Bronchial epithelial cell (primary cell): ENCODE data around the gene LPAR3. TPM values are rescaled to one million over a fixed set of nuclear protein-coding genes. Genes with fewer than 3 reads are reported as not detected.

ENCODE experiments used
- DNase-seq: peaks from one replicate; pipeline ENCODE4 v3.0.0-alpha.2; 2010; ENCODE audit warnings: low read depth
- FAIRE-seq: peaks from 2 replicates; lab custom pipeline; 2011; peaks lifted over from hg19 to GRCh38; lab: Jason Lieb, UNC
- H3K27me3 ChIP-seq: 2 replicates; pipeline ENCODE4 v1.5.1; 2011; ENCODE audit warnings: low read length; ENCODE audit not compliant: control insufficient read depth, insufficient read depth
- H3K36me3 ChIP-seq: 2 replicates; pipeline ENCODE4 v1.5.1; 2011; ENCODE audit warnings: low read length; ENCODE audit not compliant: control insufficient read depth, insufficient read depth
- H3K4me3 ChIP-seq: 2 replicates; pipeline ENCODE4 v1.5.1; 2011; ENCODE audit warnings: mild to moderate bottlenecking, low read depth, low read length, control low read depth
- total RNA-seq: library from RNA; depleted of rRNA; stranded (reverse); fragments of >200 nt; gene quantifications from 2 replicates; pipeline ENCODE4 v1.2.1, GENCODE V29; 2014
- TF ChIP-seq, protein P1 (sequence below): IDR thresholded peaks from 2 replicates; pipeline ENCODE4 v1.5.1; 2011; ENCODE audit warnings: mild to moderate bottlenecking, moderate library complexity, low read length, control low read depth, inconsistent platforms; ENCODE audit not compliant: insufficient read depth, severe bottlenecking

Gene LPAR3
- total RNA-seq, 1 donor from 2014 or later = 104 TPM

DNA sequence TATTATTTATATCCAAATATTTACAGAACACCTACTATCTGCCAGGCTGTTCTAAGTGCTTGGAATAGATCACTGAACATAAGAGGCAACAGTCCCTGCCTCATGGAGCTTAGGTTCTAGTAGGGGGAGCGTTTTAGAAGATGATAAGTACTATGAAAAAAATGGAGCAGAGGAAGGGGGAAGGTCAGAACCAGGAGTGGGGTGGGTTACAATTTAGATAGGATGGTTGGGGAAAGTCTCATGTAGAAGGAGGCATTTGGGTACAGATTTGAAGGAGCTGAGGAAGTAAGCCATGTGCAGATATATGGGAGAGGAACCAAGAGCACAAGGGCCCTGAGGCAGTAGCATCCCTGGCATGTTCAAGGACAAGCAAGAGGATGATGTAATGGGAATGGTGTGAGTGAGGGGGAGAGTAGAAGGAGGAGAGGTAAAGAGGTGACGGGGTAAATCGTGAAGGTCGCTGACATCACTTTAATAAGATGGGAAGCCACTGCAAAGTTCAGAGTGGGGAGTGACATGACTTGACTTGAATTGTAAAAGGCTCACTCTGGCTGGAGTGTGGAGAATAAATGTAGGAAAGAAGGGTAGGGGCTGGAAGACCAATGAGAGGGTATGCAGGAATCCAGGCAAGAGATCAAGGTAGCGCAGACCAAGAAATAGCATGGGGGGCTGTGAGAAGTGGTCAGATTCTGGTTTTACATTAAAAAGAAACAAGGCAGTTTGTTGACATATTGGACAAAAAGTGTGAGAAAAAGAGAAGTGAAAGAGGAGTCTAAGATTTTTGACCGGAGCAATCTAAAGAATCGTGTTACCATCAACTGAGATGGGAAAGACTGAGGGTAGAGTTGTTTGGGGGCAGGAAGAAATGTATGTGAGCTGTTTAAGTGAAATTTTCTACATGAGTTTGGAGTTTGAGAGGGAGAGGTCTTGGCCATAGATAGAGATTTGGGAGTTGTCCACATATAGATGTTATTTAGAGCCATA, 92.6 kb downstream of the LPAR3 start:
- H3K4me3 ChIP-seq = no peak overlapping the region
- FAIRE-seq (no peak), DNase-seq (no peak)
- H3K36me3 ChIP-seq = no peaks in the 10 kb centered on the region
- TF ChIP-seq, protein P1, sequence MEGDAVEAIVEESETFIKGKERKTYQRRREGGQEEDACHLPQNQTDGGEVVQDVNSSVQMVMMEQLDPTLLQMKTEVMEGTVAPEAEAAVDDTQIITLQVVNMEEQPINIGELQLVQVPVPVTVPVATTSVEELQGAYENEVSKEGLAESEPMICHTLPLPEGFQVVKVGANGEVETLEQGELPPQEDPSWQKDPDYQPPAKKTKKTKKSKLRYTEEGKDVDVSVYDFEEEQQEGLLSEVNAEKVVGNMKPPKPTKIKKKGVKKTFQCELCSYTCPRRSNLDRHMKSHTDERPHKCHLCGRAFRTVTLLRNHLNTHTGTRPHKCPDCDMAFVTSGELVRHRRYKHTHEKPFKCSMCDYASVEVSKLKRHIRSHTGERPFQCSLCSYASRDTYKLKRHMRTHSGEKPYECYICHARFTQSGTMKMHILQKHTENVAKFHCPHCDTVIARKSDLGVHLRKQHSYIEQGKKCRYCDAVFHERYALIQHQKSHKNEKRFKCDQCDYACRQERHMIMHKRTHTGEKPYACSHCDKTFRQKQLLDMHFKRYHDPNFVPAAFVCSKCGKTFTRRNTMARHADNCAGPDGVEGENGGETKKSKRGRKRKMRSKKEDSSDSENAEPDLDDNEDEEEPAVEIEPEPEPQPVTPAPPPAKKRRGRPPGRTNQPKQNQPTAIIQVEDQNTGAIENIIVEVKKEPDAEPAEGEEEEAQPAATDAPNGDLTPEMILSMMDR = no peak
- no peaks in the 10 kb centered on the region for H3K27me3 ChIP-seq

DNA sequence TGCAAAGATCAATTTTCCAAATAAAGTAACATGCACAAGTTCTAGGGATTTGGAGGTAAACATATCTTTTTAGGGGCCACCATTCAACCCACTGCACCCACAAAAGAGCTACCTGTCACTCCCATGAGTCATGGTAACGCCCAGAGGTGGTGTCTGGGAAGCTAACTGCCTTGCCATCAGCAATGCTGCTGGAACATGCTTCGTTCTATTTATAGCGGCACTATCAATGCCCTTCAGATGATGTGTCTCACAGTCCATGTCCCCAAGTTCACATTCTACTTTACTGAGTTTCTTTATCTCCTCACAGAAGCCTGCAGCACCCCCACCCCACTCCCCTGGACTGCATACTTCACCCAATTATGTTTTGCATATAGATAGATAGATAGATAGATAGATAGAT, 95.4 kb downstream of the LPAR3 start:
- TF ChIP-seq, protein P1 = no peak
- DNase-seq = peak; percentile 64
- no peak for FAIRE-seq

DNA sequence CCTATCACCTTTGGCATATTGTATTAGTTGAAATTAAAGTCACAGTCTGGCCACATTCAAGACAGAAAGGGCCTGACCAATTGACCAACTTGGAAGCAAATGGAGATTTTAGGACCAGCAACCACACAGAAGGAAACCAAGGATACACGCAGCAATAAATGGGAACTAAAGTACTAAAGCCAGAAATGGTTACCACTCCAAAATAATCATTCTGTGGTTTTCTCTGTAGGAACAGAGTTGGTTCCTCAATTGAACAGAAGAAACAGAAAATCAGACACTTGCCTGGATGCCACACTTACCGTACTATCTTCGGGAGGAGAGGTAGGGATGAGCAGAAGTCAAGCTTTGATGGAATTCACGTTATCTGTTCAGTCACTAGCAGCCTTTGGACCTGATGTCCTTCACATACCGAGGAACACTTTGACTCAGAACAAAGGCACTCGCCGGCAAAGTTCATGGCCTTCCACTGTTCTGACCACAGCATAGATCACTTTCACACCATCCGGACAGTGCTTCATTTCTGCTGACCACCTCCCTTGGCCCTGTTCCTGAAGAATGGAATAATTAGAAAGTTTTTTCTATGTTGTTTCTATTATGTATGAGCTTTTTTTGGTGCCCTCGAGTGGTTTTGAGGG, 96.9 kb downstream of the LPAR3 start:
- FAIRE-seq = no peak

More for the DNA sequence above, 95.4 kb downstream of the LPAR3 start:
- Histone ChIP-seq H3K27me3 (no peaks in the 10 kb centered on the region), H3K4me3 (no peak overlapping the region), H3K36me3 (no peaks in the 10 kb centered on the region)

DNA sequence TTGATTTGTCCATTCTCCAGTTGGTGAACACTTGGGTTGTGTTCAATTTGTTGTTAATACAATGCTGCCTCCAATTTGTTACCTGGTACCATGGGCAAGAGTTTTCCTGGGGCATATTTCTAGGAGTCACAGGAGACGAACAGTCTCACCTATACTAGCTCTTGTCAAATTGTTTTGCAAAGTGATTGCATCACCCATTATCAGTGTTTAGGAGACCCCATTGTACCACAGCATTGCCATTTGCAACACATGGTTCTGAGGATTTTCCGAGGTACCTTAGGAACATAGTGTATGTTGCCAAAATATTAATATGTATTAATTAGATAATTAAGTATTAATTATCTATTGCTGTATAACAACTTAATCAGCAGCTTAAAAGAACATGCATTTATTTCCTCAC, 97.8 kb downstream of the LPAR3 start:
- DNase-seq (no peak), FAIRE-seq (no peak)
- Histone ChIP-seq H3K27me3 (no peaks in the 10 kb centered on the region), H3K4me3 (no peak overlapping the region), H3K36me3 (no peaks in the 10 kb centered on the region)
- TF ChIP-seq, protein P1 = no peak

More for the DNA sequence above, 96.9 kb downstream of the LPAR3 start:
- Histone ChIP-seq H3K27me3 (no peaks in the 10 kb centered on the region), H3K36me3 (no peaks in the 10 kb centered on the region), H3K4me3 (no peak overlapping the region)
- no peak for DNase-seq
- TF ChIP-seq, protein P1 = no peak

DNA sequence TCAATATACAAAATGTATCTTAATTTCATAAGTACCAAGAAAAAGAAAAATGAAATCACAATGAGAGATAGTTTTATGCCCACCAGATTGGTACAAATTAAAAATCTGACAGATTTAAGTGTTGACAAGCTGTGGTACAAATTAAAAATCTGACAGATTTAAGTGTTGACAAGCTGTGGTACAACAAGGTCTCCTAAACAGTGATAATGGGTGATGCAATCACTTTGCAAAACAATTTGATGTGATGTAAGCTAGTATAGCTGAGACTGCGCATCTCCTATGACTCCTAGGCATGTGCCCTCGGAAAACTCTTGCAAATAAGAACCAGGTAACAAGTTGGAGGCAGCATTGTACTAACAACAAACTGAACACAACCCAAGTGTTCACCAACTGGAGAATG, 100.6 kb downstream of the LPAR3 start:
- Histone ChIP-seq H3K36me3 (no peaks in the 10 kb centered on the region), H3K4me3 (no peak overlapping the region), H3K27me3 (no peaks in the 10 kb centered on the region)
- FAIRE-seq (no peak), DNase-seq (no peak)
- TF ChIP-seq, protein P1 = no peak
